Endometrial microvascular endothelial cells (primary cell): ENCODE results near the gene MYT1. TPM values are rescaled to one million over a fixed set of nuclear protein-coding genes. Genes with fewer than 3 reads are reported as not detected.
"Not testable (repeated sequence)": the region's sequence is repeated elsewhere in the genome, so short reads cannot be mapped to it uniquely, and the experiment has no call there.

Source experiments
- in situ Hi-C: cut with HindIII; loops from 2 replicates; pipeline ENCODE4 v1.10.0; 2017; ENCODE audit warnings: low sequenced_read_pairs, low pct_unique_long_range_greater_than_20kb; ENCODE audit errors: inconsistent ontology term
- total RNA-seq: library from RNA; depleted of rRNA; stranded (reverse); fragments of >200 nt; gene quantifications from one replicate; pipeline ENCODE4 v1.2.3, GENCODE V29; 2015; ENCODE audit errors: inconsistent ontology term

Gene MYT1
- total RNA-seq, 1 donor from 2014 or later: not detected

GRCh38 chr20:64161356-64162238, 2.7 kb upstream of the MYT1 start:
- in situ Hi-C loops: no loop called here

GRCh38 chr20:64162239-64162910, 1.9 kb upstream of the MYT1 start:
- in situ Hi-C loops: no loop called here

GRCh38 chr20:64163776-64164122, 503 bp upstream of the MYT1 start:
- in situ Hi-C loops: no loop called here

GRCh38 chr20:64165866-64166600, 1.8 kb downstream of the MYT1 start:
- in situ Hi-C loops: no loop called here

GRCh38 chr20:64166721-64167615, 2.7 kb downstream of the MYT1 start:
- in situ Hi-C loops: no loop called here

GRCh38 chr20:64167676-64168075, 3.4 kb downstream of the MYT1 start:
- in situ Hi-C loops: no loop called here

GRCh38 chr20:64168381-64169090, 4.3 kb downstream of the MYT1 start:
- in situ Hi-C loops: no loop called here

GRCh38 chr20:64169091-64169560, 4.9 kb downstream of the MYT1 start:
- in situ Hi-C loops: no loop called here

- in situ Hi-C loops: no loop called here
Observed at GRCh38 chr20:64171211-64171610, 7.0 kb downstream of the MYT1 start.

- in situ Hi-C loops: no loop called here
Observed at GRCh38 chr20:64173116-64173515, 8.9 kb downstream of the MYT1 start.

- in situ Hi-C loops: no loop called here
Observed at GRCh38 chr20:64176551-64176950, 12.3 kb downstream of the MYT1 start.

- in situ Hi-C loops: no loop called here
Observed at GRCh38 chr20:64176971-64177370, 12.7 kb downstream of the MYT1 start.

- in situ Hi-C loops: no loop called here
Observed at GRCh38 chr20:64177384-64177783, 13.1 kb downstream of the MYT1 start.

GRCh38 chr20:64177787-64178186, 13.5 kb downstream of the MYT1 start:
- in situ Hi-C loops: no loop called here

- in situ Hi-C loops: not testable (repeated sequence)
Observed at GRCh38 chr20:64178925-64179324, 14.7 kb downstream of the MYT1 start.

GRCh38 chr20:64179805-64180204, 15.6 kb downstream of the MYT1 start:
- in situ Hi-C loops: no loop called here

- in situ Hi-C loops: no loop called here
Observed at GRCh38 chr20:64180673-64181072, 16.4 kb downstream of the MYT1 start.

GRCh38 chr20:64181391-64181790, 17.1 kb downstream of the MYT1 start:
- in situ Hi-C loops: no loop called here
